Trophoblast cell (in vitro differentiated cells and primary cell): ENCODE measurements around the gene MYH9.

Source experiments
- DNase-seq, 2 donors: peaks; one replicate each; pipeline ENCODE4 v3.0.0-alpha.2; 2016
- H2AFZ ChIP-seq: 2 replicates; pipeline ENCODE4 v1.6.1; 2013; ENCODE audit warnings: low read length, moderate library complexity, mild to moderate bottlenecking; ENCODE audit not compliant: insufficient read depth, poor library complexity
- H2AK5ac ChIP-seq: 2 replicates; pipeline ENCODE4 v1.6.1; 2013; ENCODE audit warnings: mild to moderate bottlenecking, low read length
- H2BK120ac ChIP-seq: 2 replicates; pipeline ENCODE4 v1.6.1; 2013; ENCODE audit warnings: low read length, mild to moderate bottlenecking, moderate library complexity; ENCODE audit not compliant: insufficient read depth, poor library complexity
- H2BK12ac ChIP-seq: 2 replicates; pipeline ENCODE4 v1.6.1; 2013; ENCODE audit warnings: mild to moderate bottlenecking, low read length, moderate library complexity
- H2BK5ac ChIP-seq: 2 replicates; pipeline ENCODE4 v1.6.1; 2013; ENCODE audit warnings: low read length, low read depth, moderate library complexity, mild to moderate bottlenecking; ENCODE audit not compliant: poor library complexity
- H3K14ac ChIP-seq: 2 replicates; pipeline ENCODE4 v1.6.1; 2013; ENCODE audit warnings: mild to moderate bottlenecking, low read length
- H3K18ac ChIP-seq: 2 replicates; pipeline ENCODE4 v1.6.1; 2013; ENCODE audit warnings: mild to moderate bottlenecking, low read length
- H3K23ac ChIP-seq: 2 replicates; pipeline ENCODE4 v1.6.1; 2013; ENCODE audit warnings: low read length
- H3K27ac ChIP-seq: 2 replicates; pipeline ENCODE4 v1.5.1; 2013; ENCODE audit warnings: low read depth, mild to moderate bottlenecking, inconsistent platforms, low read length, moderate library complexity
- H3K27me3 ChIP-seq: 2 replicates; pipeline ENCODE4 v1.6.1; 2013; ENCODE audit warnings: inconsistent platforms, mild to moderate bottlenecking, low read length, moderate library complexity; ENCODE audit not compliant: insufficient read depth
- H3K36me3 ChIP-seq, 2 experiments: 1 replicate in 1 of 2; 2 replicates in 1 of 2; pipeline ENCODE4 v1.6.1; 2013; ENCODE audit warnings: low read length in 2 of 2, mild to moderate bottlenecking in 2 of 2, moderate library complexity in 1 of 2; ENCODE audit not compliant: insufficient read depth in 2 of 2, control insufficient read depth in 1 of 2
- H3K4ac ChIP-seq: 2 replicates; pipeline ENCODE4 v1.6.1; 2013; ENCODE audit warnings: low read depth, mild to moderate bottlenecking, low read length, moderate library complexity
- H3K4me1 ChIP-seq, 2 experiments: 1 replicate in 1 of 2; 2 replicates in 1 of 2; pipeline ENCODE4 v1.6.1; 2013; ENCODE audit warnings: low read length in 2 of 2, mild to moderate bottlenecking in 2 of 2, moderate library complexity in 1 of 2; ENCODE audit not compliant: insufficient read depth in 2 of 2, control insufficient read depth in 1 of 2
- H3K4me2 ChIP-seq: 2 replicates; pipeline ENCODE4 v1.6.1; 2013; ENCODE audit warnings: inconsistent platforms, mild to moderate bottlenecking, low read length, moderate library complexity
- H3K4me3 ChIP-seq: 2 replicates; pipeline ENCODE4 v1.5.1; 2013; ENCODE audit warnings: mild to moderate bottlenecking, low read depth, low read length, inconsistent platforms
- H3K79me1 ChIP-seq: one replicate; pipeline ENCODE4 v1.6.1; 2013; ENCODE audit warnings: low read length
- H3K79me2 ChIP-seq: 2 replicates; pipeline ENCODE4 v1.6.1; 2013; ENCODE audit warnings: low read length, mild to moderate bottlenecking; ENCODE audit not compliant: control insufficient read depth, insufficient read depth, poor library complexity
- H3K9ac ChIP-seq: 2 replicates; pipeline ENCODE4 v1.6.1; 2013; ENCODE audit warnings: mild to moderate bottlenecking, low read length
- H3K9me3 ChIP-seq: 2 replicates; pipeline ENCODE4 v1.6.1; 2013; ENCODE audit warnings: low read depth, mild to moderate bottlenecking, control low read depth, inconsistent platforms, low read length; ENCODE audit not compliant: insufficient read depth
- H4K12ac ChIP-seq: 2 replicates; pipeline ENCODE4 v1.6.1; 2013; ENCODE audit warnings: low read depth, mild to moderate bottlenecking, low read length, moderate library complexity
- H4K8ac ChIP-seq: 2 replicates; pipeline ENCODE4 v1.6.1; 2013; ENCODE audit warnings: low read depth, mild to moderate bottlenecking, low read length, moderate library complexity
- H4K91ac ChIP-seq: one replicate; pipeline ENCODE4 v1.6.1; 2013; ENCODE audit warnings: low read depth, mild to moderate bottlenecking, low read length, moderate library complexity
- WGBS: extraction: QIAGEN DNeasy Blood & Tissue Kit; methylation state at CpG from one replicate; pipeline ENCODE4 v1.1.7; 2013; ENCODE audit warnings: missing lambda C conversion rate; ENCODE audit not compliant: insufficient read length, insufficient coverage; ENCODE audit errors: extremely low coverage; 5-methylcytosine and 5-hydroxymethylcytosine counted together

MYH9 gene

GRCh38 chr22:36379593-36380361, 8.0 kb downstream of the MYH9 start:
- no peak overlapping the region for H4K8ac ChIP-seq
- peaks cover 4% of the 10 kb centered on the region for H3K79me1 ChIP-seq
- no peak overlapping the region for H4K91ac ChIP-seq
- no peaks in the 10 kb centered on the region for H3K9me3 ChIP-seq
- peak overlapping the region; percentile 71 for H3K4ac ChIP-seq
- no peak overlapping the region for H3K14ac ChIP-seq
- H3K18ac ChIP-seq, result no peak overlapping the region
- H3K4me1 ChIP-seq, result peaks cover 17 to 20% of the 10 kb centered on the region in 2 experiments
- H3K4me3 ChIP-seq, result no peak overlapping the region
- peaks cover 27 to 30% of the 10 kb centered on the region in 2 experiments for H3K36me3 ChIP-seq
- no peak overlapping the region for H2BK12ac ChIP-seq
- no peak overlapping the region for H3K23ac ChIP-seq
- no peaks in the 10 kb centered on the region for H3K27me3 ChIP-seq
- DNase-seq, result no peak
- H3K79me2 ChIP-seq, result peaks cover 56% of the 10 kb centered on the region
- H2BK120ac ChIP-seq, result no peak overlapping the region
- no CpG with 5 or more reads among the region's 16 CpGs for WGBS
- H2AK5ac ChIP-seq, result no peak overlapping the region
- H3K27ac ChIP-seq, result no peak overlapping the region
- no peak overlapping the region for H3K9ac ChIP-seq
- no peak overlapping the region for H3K4me2 ChIP-seq
- no peak overlapping the region for H2AFZ ChIP-seq
- no peak overlapping the region for H2BK5ac ChIP-seq
- H4K12ac ChIP-seq, result no peak overlapping the region

DNA sequence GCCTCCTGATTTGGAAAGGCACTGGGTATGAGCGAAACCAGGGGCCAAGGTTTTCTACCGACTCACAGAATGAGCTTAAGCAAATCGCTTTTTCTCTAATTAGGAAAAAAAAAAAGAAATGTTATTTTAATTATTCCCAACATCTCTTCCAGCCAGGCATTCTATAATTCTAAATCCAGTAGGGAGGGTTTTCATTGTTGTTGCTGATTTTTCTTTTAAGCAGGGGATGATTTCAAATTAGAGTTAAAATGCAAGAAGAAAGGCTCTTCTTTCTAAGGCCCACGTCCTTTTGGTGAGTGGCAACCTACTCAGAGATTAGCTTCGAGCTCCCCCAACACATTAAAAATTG, 8.9 kb downstream of the MYH9 start:
- Histone ChIP-seq H2BK5ac (no peak overlapping the region), H3K4me1 (peaks cover 19 to 21% of the 10 kb centered on the region in 2 experiments), H2BK12ac (no peak overlapping the region), H3K23ac (no peak overlapping the region), H4K12ac (no peak overlapping the region), H2AFZ (no peak overlapping the region), H2AK5ac (no peak overlapping the region), H3K4ac (no peak overlapping the region), H3K9me3 (no peaks in the 10 kb centered on the region), H2BK120ac (no peak overlapping the region), H3K18ac (no peak overlapping the region), H3K4me2 (no peak overlapping the region), H4K91ac (no peak overlapping the region), H3K27ac (no peak overlapping the region), H4K8ac (no peak overlapping the region), H3K14ac (no peak overlapping the region), H3K79me1 (peaks cover 5% of the 10 kb centered on the region), H3K36me3 (peaks cover 22 to 28% of the 10 kb centered on the region in 2 experiments), H3K79me2 (peaks cover 54% of the 10 kb centered on the region), H3K9ac (no peak overlapping the region), H3K4me3 (no peak overlapping the region), H3K27me3 (no peaks in the 10 kb centered on the region)
- WGBS, result no CpG with 5 or more reads among the region's 5 CpGs
- no peak for DNase-seq

DNA sequence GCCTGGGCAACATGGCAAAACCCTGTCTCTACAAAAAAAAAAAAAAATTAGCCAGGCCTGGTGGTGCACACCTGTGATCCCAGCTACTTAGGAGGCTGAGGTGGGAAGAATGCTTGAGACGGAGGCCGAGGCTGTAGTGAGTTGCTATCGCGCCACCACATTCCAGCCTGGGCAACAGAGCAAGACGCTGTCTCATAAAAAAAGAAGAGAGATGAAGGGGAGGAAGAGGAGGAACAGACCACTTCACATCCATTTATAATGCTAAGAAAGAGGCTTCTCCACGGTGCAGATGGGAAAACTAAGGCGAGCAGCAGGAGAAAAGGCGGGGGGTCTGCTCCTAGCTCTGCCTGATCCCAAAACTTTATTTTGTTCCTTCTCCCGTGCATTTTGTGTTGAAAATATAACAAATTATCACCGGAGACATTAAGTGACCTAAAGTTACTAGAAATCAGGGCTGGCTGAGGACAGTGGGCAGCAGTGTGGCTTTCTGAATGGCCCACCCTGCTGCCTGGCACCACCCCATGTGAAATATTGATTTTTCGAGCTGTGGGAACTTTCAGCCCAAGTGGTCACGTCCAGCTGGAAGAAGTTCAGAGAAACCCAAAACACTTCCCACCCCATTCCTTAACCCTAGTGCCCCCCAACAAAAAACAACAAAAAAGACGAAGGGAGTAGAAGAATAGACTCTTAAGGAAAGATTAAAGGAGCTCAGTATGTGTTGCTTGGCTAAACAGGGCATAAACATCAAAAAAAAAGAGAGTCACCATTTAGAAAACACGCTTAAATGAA, 9.5 kb downstream of the MYH9 start:
- Histone ChIP-seq H3K4me3 (no peak overlapping the region), H3K9ac (no peak overlapping the region)
- WGBS, result no CpG with 5 or more reads among the region's 14 CpGs

GRCh38 chr22:36377022-36377631, 10.6 kb downstream of the MYH9 start:
- no peaks in the 10 kb centered on the region for H3K27me3 ChIP-seq
- H2BK120ac ChIP-seq, result no peak overlapping the region
- H2BK12ac ChIP-seq, result no peak overlapping the region
- no peak overlapping the region for H4K12ac ChIP-seq
- no peak overlapping the region for H2BK5ac ChIP-seq
- H4K91ac ChIP-seq, result no peak overlapping the region
- H3K9ac ChIP-seq, result no peak overlapping the region
- H3K4me3 ChIP-seq, result no peak overlapping the region
- peak overlapping the region; percentile 85 for H3K4ac ChIP-seq
- H3K79me2 ChIP-seq, result peaks cover 54% of the 10 kb centered on the region
- H3K4me1 ChIP-seq, result peaks cover 28 to 29% of the 10 kb centered on the region in 2 experiments
- no peak overlapping the region for H4K8ac ChIP-seq
- H3K23ac ChIP-seq, result no peak overlapping the region
- no CpG with 5 or more reads among the region's 14 CpGs for WGBS
- no peak overlapping the region for H3K27ac ChIP-seq
- no peak overlapping the region for H3K18ac ChIP-seq
- no peak for DNase-seq
- peaks cover 15 to 25% of the 10 kb centered on the region in 2 experiments for H3K36me3 ChIP-seq
- H3K4me2 ChIP-seq, result no peak overlapping the region
- H3K9me3 ChIP-seq, result no peaks in the 10 kb centered on the region
- peak overlapping the region; percentile 9 for H2AFZ ChIP-seq
- H2AK5ac ChIP-seq, result no peak overlapping the region
- no peak overlapping the region for H3K14ac ChIP-seq
- peaks cover 7% of the 10 kb centered on the region for H3K79me1 ChIP-seq

More for the DNA sequence above, 9.5 kb downstream of the MYH9 start:
- Histone ChIP-seq H3K4ac (peak overlapping the region; percentile 31), H3K4me1 (peaks cover 20 to 23% of the 10 kb centered on the region in 2 experiments), H4K8ac (no peak overlapping the region), H3K23ac (no peak overlapping the region), H2AK5ac (no peak overlapping the region), H2BK120ac (no peak overlapping the region), H3K27ac (no peak overlapping the region), H3K36me3 (peaks cover 18 to 26% of the 10 kb centered on the region in 2 experiments), H3K27me3 (no peaks in the 10 kb centered on the region), H2BK5ac (no peak overlapping the region), H3K14ac (no peak overlapping the region), H4K91ac (no peak overlapping the region), H2AFZ (no peak overlapping the region), H3K79me1 (peaks cover 5% of the 10 kb centered on the region), H3K79me2 (peaks cover 51% of the 10 kb centered on the region), H3K9me3 (no peaks in the 10 kb centered on the region), H3K4me2 (no peak overlapping the region), H4K12ac (no peak overlapping the region), H2BK12ac (no peak overlapping the region), H3K18ac (no peak overlapping the region)
- DNase-seq, result no peak
